ENCODE data around the gene CFDP1.

The CFDP1 gene

DNA sequence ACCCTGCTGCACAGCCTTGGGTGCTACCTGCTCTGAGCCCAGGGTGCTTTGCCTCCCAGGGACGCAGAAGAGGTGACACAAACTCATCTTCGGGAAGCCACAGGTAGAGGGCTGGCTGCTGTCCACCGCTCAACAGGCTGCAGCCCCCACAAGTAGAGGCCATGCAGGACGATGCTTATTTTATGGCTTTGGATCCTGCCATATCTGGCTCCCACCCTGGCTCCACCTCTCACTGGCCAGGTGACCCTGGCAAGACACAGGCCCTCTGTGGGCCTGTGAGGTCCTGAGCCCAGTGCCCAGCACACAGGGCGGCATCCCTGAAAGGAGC is 170.5 kb downstream of the CFDP1 start:
- H3K4me3 ChIP-seq (ENCODE audit: low read depth in 1 of 2, low read length in 2 of 2), result no peak overlapping the region
- H3K27ac ChIP-seq (ENCODE audit: low read length), result no peak overlapping the region
- DNase-seq (no peak), ATAC-seq (ENCODE audit: insufficient read depth, low read depth) (no peak)
- H2AFZ ChIP-seq (ENCODE audit: low read depth, low read length), result no peak overlapping the region
- H3K9me3 ChIP-seq (ENCODE audit: insufficient read depth, low read length, severe bottlenecking), result no peaks in the 10 kb centered on the region
- H3K27me3 ChIP-seq (ENCODE audit: insufficient read depth, low read length, poor library complexity), result no peaks in the 10 kb centered on the region
- no peaks in the 10 kb centered on the region for H3K79me2 ChIP-seq (ENCODE audit: insufficient read depth, low read length)
- H4K20me1 ChIP-seq (ENCODE audit: insufficient read depth, low read length), result peaks cover 32% of the 10 kb centered on the region
- no peak overlapping the region for H3K4me2 ChIP-seq (ENCODE audit: insufficient read depth, low read length)
- no peak overlapping the region for H3K9ac ChIP-seq (ENCODE audit: low read depth, low read length)
- no peaks in the 10 kb centered on the region for H3K4me1 ChIP-seq (ENCODE audit: insufficient read depth, low read length)
- TF ChIP-seq, protein P1, sequence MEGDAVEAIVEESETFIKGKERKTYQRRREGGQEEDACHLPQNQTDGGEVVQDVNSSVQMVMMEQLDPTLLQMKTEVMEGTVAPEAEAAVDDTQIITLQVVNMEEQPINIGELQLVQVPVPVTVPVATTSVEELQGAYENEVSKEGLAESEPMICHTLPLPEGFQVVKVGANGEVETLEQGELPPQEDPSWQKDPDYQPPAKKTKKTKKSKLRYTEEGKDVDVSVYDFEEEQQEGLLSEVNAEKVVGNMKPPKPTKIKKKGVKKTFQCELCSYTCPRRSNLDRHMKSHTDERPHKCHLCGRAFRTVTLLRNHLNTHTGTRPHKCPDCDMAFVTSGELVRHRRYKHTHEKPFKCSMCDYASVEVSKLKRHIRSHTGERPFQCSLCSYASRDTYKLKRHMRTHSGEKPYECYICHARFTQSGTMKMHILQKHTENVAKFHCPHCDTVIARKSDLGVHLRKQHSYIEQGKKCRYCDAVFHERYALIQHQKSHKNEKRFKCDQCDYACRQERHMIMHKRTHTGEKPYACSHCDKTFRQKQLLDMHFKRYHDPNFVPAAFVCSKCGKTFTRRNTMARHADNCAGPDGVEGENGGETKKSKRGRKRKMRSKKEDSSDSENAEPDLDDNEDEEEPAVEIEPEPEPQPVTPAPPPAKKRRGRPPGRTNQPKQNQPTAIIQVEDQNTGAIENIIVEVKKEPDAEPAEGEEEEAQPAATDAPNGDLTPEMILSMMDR (IDR thresholded peaks at IDR 0.05; ENCODE audit: borderline replicate concordance, extremely low read depth, low read length, poor library complexity, severe bottlenecking), result no peak
- no peak for TF ChIP-seq EZH2 (IDR thresholded peaks at IDR 0.05; ENCODE audit: borderline replicate concordance, low read depth, low read length, severe bottlenecking)
- H3K36me3 ChIP-seq (ENCODE audit: insufficient read depth, low read length), result no peaks in the 10 kb centered on the region

DNA sequence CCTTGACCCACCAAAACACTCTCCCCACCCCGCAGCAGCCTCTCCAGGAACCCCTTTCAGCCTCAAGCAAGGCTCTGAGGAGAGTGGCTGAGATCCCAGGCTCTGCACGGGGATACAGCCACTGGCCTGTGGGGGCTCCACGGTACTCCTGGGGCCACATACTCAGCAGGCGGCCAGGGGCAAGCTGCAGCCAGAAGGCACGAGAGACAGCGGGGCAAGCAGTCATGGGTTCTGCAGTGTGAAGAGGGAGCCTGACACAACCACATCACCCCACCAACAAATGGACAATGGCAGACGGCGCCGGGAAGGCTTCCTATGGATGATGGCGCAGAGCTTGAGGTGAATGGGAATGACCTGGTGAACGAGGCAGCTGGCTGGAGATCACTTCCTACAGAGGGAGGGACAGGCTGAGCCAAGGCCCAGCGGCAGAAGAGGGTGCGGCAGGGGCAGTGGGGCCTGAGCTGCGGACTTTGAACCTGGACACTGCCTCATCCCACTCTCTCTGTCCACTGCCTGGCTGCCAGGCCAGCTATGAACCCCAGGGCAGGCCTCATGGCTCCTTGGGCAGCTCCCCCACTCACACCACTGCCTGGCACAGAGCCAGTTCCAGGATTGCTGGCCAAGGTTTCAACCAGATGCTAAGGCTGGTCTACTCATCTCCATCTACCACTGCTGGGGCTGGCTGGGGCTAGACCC is 171.1 kb downstream of the CFDP1 start:
- Histone ChIP-seq H3K9me3 (ENCODE audit: insufficient read depth, low read length, severe bottlenecking) (no peaks in the 10 kb centered on the region), H3K27ac (ENCODE audit: low read length) (no peak overlapping the region), H3K4me2 (ENCODE audit: insufficient read depth, low read length) (no peak overlapping the region), H3K79me2 (ENCODE audit: insufficient read depth, low read length) (no peaks in the 10 kb centered on the region), H3K36me3 (ENCODE audit: insufficient read depth, low read length) (no peaks in the 10 kb centered on the region), H3K4me3 (ENCODE audit: low read depth in 1 of 2, low read length in 2 of 2) (no peak overlapping the region), H4K20me1 (ENCODE audit: insufficient read depth, low read length) (peaks cover 30% of the 10 kb centered on the region), H3K27me3 (ENCODE audit: insufficient read depth, low read length, poor library complexity) (no peaks in the 10 kb centered on the region), H3K9ac (ENCODE audit: low read depth, low read length) (no peak overlapping the region), H3K4me1 (ENCODE audit: insufficient read depth, low read length) (no peaks in the 10 kb centered on the region), H2AFZ (ENCODE audit: low read depth, low read length) (no peak overlapping the region)
- TF ChIP-seq EZH2 (IDR thresholded peaks at IDR 0.05; ENCODE audit: borderline replicate concordance, low read depth, low read length, severe bottlenecking), result no peak
- TF ChIP-seq, protein P1 (IDR thresholded peaks at IDR 0.05; ENCODE audit: borderline replicate concordance, extremely low read depth, low read length, poor library complexity, severe bottlenecking), result no peak
- ATAC-seq (ENCODE audit: insufficient read depth, low read depth) (no peak; the same call in 2 of the 3 replicates), DNase-seq (no peak)

DNA sequence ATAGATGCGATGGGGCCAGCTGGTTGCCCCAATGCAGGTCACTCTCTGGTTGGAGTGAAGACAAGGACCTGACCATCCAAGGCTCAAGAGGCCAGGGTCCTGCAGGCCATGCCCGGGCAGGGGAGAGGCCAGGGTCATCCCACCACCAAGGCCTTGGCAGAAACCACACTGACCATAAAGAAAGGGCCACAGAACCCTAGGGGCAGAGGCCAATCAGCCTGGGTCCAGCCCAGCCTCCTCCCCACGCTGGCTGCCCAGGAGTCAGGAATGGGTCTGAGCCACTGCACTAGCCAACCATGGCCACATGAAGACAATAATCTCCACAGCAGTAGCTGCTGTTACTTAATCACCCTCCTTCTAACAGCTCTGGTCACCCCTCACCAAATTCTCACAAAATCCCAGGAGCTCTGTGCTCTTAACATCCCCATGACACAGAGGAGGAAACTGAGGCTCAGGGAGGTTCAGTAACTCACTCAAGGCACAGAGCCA is 171.7 kb downstream of the CFDP1 start:
- Histone ChIP-seq H3K4me3 (ENCODE audit: low read depth in 1 of 2, low read length in 2 of 2) (no peak overlapping the region), H3K9ac (ENCODE audit: low read depth, low read length) (no peak overlapping the region), H4K20me1 (ENCODE audit: insufficient read depth, low read length) (peaks cover 30% of the 10 kb centered on the region), H3K36me3 (ENCODE audit: insufficient read depth, low read length) (no peaks in the 10 kb centered on the region), H3K79me2 (ENCODE audit: insufficient read depth, low read length) (no peaks in the 10 kb centered on the region), H3K27ac (ENCODE audit: low read length) (no peak overlapping the region), H3K4me1 (ENCODE audit: insufficient read depth, low read length) (no peaks in the 10 kb centered on the region), H3K27me3 (ENCODE audit: insufficient read depth, low read length, poor library complexity) (no peaks in the 10 kb centered on the region), H2AFZ (ENCODE audit: low read depth, low read length) (no peak overlapping the region), H3K9me3 (ENCODE audit: insufficient read depth, low read length, severe bottlenecking) (no peaks in the 10 kb centered on the region), H3K4me2 (ENCODE audit: insufficient read depth, low read length) (no peak overlapping the region)
- no peak for TF ChIP-seq EZH2 (IDR thresholded peaks at IDR 0.05; ENCODE audit: borderline replicate concordance, low read depth, low read length, severe bottlenecking)
- TF ChIP-seq, protein P1 (IDR thresholded peaks at IDR 0.05; ENCODE audit: borderline replicate concordance, extremely low read depth, low read length, poor library complexity, severe bottlenecking), result no peak
- no peak for DNase-seq
- ATAC-seq (ENCODE audit: insufficient read depth, low read depth), result no peak
